AG09309 (cell line): ENCODE data around the gene PCSK7.

ENCODE experiments used
- DNase-seq: peaks from one replicate; pipeline ENCODE4 v3.0.0-alpha.2; 2010; ENCODE audit warnings: low read depth
- H3K4me3 ChIP-seq: 2 replicates; pipeline ENCODE4 v1.5.1; 2011; ENCODE audit warnings: mild to moderate bottlenecking, low read depth, low read length, moderate library complexity; ENCODE audit not compliant: control insufficient read depth
- TF ChIP-seq, protein P1 (sequence below): IDR thresholded peaks from 2 replicates; pipeline ENCODE4 v1.5.1; 2011; ENCODE audit warnings: mild to moderate bottlenecking, low read depth, low read length, inconsistent platforms; ENCODE audit not compliant: insufficient read depth, control insufficient read depth; ENCODE audit errors: missing control alignments

The PCSK7 gene

DNA sequence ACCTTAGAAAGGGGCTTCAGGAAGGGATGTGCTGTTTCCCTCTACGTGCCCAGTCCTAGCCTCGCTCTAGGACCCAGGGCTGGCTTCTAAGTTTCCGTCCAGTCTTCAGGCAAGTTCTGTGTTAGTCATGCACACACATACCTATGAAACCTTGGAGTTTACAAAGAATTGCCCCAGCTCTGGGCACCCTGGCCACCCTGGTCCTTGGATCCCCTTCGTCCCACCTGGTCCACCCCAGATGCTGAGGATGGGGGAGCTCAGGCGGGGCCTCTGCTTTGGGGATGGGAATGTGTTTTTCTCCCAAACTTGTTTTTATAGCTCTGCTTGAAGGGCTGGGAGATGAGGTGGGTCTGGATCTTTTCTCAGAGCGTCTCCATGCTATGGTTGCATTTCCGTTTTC, 34.9 kb downstream of the PCSK7 start:
- TF ChIP-seq, protein P1, sequence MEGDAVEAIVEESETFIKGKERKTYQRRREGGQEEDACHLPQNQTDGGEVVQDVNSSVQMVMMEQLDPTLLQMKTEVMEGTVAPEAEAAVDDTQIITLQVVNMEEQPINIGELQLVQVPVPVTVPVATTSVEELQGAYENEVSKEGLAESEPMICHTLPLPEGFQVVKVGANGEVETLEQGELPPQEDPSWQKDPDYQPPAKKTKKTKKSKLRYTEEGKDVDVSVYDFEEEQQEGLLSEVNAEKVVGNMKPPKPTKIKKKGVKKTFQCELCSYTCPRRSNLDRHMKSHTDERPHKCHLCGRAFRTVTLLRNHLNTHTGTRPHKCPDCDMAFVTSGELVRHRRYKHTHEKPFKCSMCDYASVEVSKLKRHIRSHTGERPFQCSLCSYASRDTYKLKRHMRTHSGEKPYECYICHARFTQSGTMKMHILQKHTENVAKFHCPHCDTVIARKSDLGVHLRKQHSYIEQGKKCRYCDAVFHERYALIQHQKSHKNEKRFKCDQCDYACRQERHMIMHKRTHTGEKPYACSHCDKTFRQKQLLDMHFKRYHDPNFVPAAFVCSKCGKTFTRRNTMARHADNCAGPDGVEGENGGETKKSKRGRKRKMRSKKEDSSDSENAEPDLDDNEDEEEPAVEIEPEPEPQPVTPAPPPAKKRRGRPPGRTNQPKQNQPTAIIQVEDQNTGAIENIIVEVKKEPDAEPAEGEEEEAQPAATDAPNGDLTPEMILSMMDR, result no peak
- DNase-seq, result no peak
- no peak overlapping the region for H3K4me3 ChIP-seq

DNA sequence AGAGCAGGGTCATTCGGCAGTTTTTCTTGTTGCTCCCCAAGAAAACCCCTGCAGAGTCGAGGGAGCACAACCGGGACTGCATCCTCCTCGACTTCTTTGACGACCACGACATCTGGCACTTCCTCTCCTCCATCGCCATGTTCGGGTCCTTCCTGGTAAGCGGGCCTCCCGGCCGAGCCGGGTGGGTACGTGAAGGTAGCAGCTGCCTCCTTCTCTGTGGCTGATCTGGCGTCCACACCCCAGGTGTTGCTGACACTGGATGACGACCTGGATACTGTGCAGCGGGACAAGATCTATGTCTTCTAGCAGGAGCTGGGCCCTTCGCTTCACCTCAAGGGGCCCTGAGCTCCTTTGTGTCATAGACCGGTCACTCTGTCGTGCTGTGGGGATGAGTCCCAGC, 36.1 kb downstream of the PCSK7 start:
- no peak for DNase-seq
- no peak overlapping the region for H3K4me3 ChIP-seq
- TF ChIP-seq, protein P1, result no peak

DNA sequence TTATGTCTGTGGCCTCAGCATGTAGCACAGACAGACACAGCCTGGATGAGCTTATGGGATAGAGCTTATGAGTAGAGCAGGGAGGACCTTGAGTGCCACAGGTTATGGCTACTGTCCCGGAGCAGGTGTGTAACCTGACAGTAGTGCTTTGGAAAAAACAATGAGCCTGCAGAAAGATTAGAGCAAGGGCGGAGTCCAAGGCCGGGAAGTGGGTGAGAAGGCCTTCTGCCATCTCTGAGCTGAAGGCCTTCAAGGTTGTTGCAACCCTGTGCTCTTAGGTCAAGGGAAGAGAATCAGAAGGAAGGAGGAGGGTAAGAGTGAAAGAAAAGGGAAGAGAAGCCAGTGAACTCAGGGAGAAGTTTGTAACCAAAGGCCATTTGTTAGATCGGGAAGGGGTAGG, 36.6 kb downstream of the PCSK7 start:
- H3K4me3 ChIP-seq, result no peak overlapping the region
- TF ChIP-seq, protein P1, result no peak
- DNase-seq, result no peak

DNA sequence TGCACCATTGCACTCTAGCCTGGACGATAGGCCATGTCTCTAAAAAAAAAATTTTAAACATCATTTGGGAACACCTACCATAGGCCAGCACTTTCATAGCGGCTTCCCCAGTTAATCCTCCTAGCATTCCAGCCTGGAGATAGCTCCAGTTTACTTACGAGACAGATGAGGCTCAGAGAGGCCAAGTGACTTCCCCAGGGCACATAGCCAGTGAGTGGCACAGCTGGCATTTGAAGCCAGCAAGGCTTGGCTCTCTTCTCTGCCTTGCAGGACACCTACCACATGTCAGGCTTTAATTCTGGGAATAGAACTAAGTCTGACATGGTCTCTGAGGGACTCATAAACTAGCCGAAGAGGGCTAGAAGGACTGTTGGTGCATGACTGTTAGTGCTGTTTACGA, 37.6 kb downstream of the PCSK7 start:
- no peak for DNase-seq
- H3K4me3 ChIP-seq, result no peak overlapping the region
- TF ChIP-seq, protein P1, result no peak

DNA sequence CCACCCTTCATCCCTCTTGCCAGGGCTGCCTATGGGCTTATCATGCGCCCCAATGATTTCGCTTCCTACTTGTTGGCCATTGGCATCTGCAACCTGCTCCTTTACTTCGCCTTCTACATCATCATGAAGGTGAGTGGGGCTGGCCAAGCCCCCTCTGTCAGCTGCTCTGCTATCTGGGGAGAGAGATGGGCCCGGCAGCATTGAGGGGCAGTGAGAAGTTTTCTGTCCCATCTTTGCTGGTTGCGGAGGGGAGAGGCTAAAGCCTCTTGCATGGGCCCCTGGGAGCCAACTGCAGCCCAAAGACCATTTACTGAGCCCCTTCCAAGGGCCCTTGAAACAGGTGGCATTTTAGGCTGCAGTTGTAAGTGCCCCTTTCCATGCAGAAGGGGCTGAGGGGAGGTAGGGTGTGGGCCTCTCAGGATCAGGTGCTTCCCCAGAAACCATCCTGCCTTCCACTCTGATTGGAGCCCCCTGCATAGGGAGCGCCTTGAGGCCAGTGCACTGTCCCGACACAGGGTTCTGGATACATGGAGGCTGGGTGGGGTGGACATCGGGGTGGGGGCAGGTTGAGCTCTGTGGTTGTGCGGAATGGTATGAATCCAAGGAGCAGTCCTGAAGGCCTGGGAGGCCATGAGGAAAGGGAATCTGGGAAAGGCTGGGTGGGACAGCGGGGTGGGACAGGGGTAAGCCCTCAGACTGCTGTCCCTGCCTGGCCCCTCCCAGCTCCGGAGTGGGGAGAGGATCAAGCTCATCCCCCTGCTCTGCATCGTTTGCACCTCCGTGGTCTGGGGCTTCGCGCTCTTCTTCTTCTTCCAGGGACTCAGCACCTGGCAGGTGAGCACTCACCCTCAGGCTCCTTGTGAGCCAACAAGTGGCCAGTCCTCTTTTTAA, 38.5 kb downstream of the PCSK7 start:
- no peak for DNase-seq
- no peak overlapping the region for H3K4me3 ChIP-seq
- TF ChIP-seq, protein P1, result no peak

DNA sequence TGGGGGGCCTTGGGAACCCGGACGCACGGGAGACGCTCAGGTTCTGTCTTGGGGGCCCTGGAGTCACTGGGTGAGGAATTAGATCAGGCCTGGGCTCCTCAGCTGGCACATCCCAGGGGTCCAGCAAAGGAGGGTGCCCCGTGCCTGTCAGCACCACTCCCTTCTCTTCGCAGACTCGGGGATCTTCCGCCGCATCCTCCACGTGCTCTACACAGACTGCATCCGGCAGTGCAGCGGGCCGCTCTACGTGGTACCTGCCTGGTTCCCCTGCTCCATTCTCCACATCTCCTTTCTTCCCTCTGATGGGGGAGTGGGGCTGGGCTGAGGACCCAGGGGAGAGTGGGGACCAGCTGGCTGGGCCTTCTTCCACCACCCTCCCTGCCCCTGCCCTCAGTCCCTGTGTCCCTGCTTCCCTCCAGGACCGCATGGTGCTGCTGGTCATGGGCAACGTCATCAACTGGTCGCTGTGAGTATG, 39.4 kb downstream of the PCSK7 start:
- H3K4me3 ChIP-seq, result no peak overlapping the region
- TF ChIP-seq, protein P1, result no peak
- DNase-seq, result no peak
